OCI-LY1 (cell line): ENCODE measurements around the gene FAM83D.

Source experiments
- H2AFZ ChIP-seq: fragments of 200-600 bp; sonication (generic), shearing (Covaris generic); 2 replicates; pipeline ENCODE4 v1.6.0; 2014; ENCODE audit warnings: antibody characterized with exemption, mild to moderate bottlenecking, low read length
- H3F3A ChIP-seq: fragments of 200-600 bp; sonication (generic), shearing (Covaris generic); 2 replicates; pipeline ENCODE4 v1.6.0; 2014; ENCODE audit warnings: mild to moderate bottlenecking, antibody characterized with exemption, low read length, moderate library complexity; ENCODE audit not compliant: insufficient read depth
- H3K27ac ChIP-seq: fragments of 200-600 bp; sonication (generic); 2 replicates; pipeline ENCODE4 v1.5.1; 2014; ENCODE audit warnings: low read length, mixed run types, mild to moderate bottlenecking, low read depth; ENCODE audit not compliant: poor library complexity, severe bottlenecking
- H3K27me3 ChIP-seq: fragments of 200-600 bp; sonication (generic); 2 replicates; pipeline ENCODE4 v1.6.0; 2014; ENCODE audit warnings: antibody characterized with exemption, mild to moderate bottlenecking, low read length, moderate library complexity; ENCODE audit not compliant: insufficient read depth
- H3K36me3 ChIP-seq: fragments of 200-600 bp; sonication (generic); 2 replicates; pipeline ENCODE4 v1.6.1; 2014; ENCODE audit warnings: mild to moderate bottlenecking, antibody characterized with exemption, low read length, moderate library complexity, mixed read lengths; ENCODE audit not compliant: insufficient read depth
- H3K4me1 ChIP-seq: fragments of 200-600 bp; sonication (generic); 2 replicates; pipeline ENCODE4 v1.5.1; 2014; ENCODE audit warnings: mild to moderate bottlenecking, low read length, moderate library complexity; ENCODE audit not compliant: insufficient read depth, severe bottlenecking
- H3K4me2 ChIP-seq: fragments of 200-600 bp; sonication (generic), shearing (Covaris generic); 2 replicates; pipeline ENCODE4 v1.6.1; 2014; ENCODE audit warnings: low read length
- H3K4me3 ChIP-seq: fragments of 200-600 bp; sonication (generic); 2 replicates; pipeline ENCODE4 v1.5.1; 2014; ENCODE audit warnings: low read length, low read depth, mild to moderate bottlenecking, mixed read lengths; ENCODE audit not compliant: poor library complexity, severe bottlenecking
- H3K79me2 ChIP-seq: fragments of 200-600 bp; shearing (Covaris generic); 2 replicates; pipeline ENCODE4 v1.6.1; 2016; ENCODE audit warnings: mixed run types, low read length, mixed read lengths; ENCODE audit not compliant: insufficient read depth
- H3K9ac ChIP-seq: fragments of 200-600 bp; sonication (generic), shearing (Covaris generic); 2 replicates; pipeline ENCODE4 v1.6.1; 2014; ENCODE audit warnings: mild to moderate bottlenecking, low read length, mixed read lengths
- H3K9me2 ChIP-seq: fragments of 200-600 bp; sonication (generic), shearing (Covaris generic); 2 replicates; pipeline ENCODE4 v1.6.1; 2014; ENCODE audit warnings: low read depth, mild to moderate bottlenecking, low read length, mixed read lengths
- H3K9me3 ChIP-seq: fragments of 200-600 bp; shearing (Covaris generic); 2 replicates; pipeline ENCODE4 v1.6.1; 2014; ENCODE audit warnings: low read length, mixed read lengths
- H4K20me1 ChIP-seq: fragments of 200-600 bp; sonication (generic), shearing (Covaris generic); 2 replicates; pipeline ENCODE4 v1.6.0; 2016; ENCODE audit warnings: mild to moderate bottlenecking, low read length; ENCODE audit not compliant: insufficient read depth
- EZH2 ChIP-seq: fragments of 200-600 bp; sonication (generic), shearing (Covaris generic); IDR thresholded peaks from 2 replicates; pipeline ENCODE4 v1.8.0; 2017; ENCODE audit warnings: borderline replicate concordance, mixed run types, mild to moderate bottlenecking, antibody characterized with exemption, low read length, moderate library complexity, mixed read lengths
- TF ChIP-seq, protein P1 (sequence below): fragments of 200-600 bp; sonication (generic), shearing (Covaris generic); IDR thresholded peaks from 2 replicates; pipeline ENCODE4 v1.5.1; 2017; ENCODE audit warnings: mild to moderate bottlenecking, antibody characterized with exemption, low read length, moderate library complexity, mixed read lengths

Gene FAM83D

DNA sequence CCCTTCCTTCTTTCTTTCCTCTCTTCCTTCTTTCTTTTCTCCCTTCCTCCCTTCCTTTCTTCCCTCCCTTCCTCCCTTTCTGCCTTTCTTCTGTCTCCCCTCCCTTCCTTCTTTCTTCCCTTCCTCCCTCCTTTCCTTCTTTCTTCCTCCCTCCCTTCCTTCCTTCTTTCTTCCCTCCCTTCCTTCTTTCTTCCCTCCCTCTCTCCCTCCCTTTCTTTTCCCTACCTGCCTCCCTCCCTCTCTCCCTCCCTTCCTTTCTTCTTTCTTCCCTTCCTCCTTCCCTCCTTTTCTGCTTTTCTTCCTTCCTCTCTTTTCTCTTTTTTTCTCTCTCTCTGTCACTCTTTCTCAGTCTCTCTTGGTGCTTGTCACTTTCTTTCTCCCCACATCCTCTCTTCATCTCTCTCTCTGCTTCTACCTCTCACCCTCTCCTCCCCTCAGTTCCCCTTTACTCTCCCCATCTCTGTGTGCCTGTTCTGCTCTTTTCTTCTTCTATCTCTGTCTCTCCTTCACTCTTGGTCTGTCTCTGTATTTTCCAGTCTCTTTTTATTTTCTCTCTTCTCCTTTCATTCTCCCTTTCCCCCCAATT, 30.1 kb upstream of the FAM83D start:
- Histone ChIP-seq H2AFZ (no peak overlapping the region), H3K9me2 (no peaks in the 10 kb centered on the region), H4K20me1 (no peaks in the 10 kb centered on the region), H3K9ac (no peak overlapping the region), H3K79me2 (no peaks in the 10 kb centered on the region), H3K4me2 (no peak overlapping the region), H3K27me3 (no peaks in the 10 kb centered on the region), H3K27ac (no peak overlapping the region), H3K4me1 (peaks cover 35% of the 10 kb centered on the region), H3K36me3 (peaks cover 63% of the 10 kb centered on the region), H3K4me3 (no peak overlapping the region), H3F3A (peaks cover 8% of the 10 kb centered on the region), H3K9me3 (no peaks in the 10 kb centered on the region)
- TF ChIP-seq, protein P1, sequence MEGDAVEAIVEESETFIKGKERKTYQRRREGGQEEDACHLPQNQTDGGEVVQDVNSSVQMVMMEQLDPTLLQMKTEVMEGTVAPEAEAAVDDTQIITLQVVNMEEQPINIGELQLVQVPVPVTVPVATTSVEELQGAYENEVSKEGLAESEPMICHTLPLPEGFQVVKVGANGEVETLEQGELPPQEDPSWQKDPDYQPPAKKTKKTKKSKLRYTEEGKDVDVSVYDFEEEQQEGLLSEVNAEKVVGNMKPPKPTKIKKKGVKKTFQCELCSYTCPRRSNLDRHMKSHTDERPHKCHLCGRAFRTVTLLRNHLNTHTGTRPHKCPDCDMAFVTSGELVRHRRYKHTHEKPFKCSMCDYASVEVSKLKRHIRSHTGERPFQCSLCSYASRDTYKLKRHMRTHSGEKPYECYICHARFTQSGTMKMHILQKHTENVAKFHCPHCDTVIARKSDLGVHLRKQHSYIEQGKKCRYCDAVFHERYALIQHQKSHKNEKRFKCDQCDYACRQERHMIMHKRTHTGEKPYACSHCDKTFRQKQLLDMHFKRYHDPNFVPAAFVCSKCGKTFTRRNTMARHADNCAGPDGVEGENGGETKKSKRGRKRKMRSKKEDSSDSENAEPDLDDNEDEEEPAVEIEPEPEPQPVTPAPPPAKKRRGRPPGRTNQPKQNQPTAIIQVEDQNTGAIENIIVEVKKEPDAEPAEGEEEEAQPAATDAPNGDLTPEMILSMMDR = no peak
- TF ChIP-seq EZH2 = no peak

DNA sequence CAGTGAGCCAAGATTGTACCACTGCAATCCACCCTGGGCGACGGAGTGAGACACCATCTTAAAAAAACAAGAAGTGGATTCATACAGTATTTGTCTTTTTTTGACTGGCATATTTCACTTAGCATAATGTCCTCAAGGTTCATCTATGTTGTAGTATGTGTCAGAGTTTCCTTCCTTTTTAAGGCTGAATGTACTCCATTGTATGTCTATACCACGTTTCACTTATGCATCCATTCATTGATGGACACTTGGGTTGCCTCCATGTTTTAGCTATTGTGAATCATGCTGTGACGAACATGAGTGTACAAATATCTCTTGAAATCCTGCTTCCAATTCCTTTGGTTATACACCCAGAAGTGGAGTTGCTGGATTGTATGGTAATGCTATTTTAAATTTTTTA, 28.9 kb upstream of the FAM83D start:
- Histone ChIP-seq H3K4me3 (no peak overlapping the region), H3K9ac (no peak overlapping the region), H3K27me3 (no peaks in the 10 kb centered on the region), H3K36me3 (peaks cover 74% of the 10 kb centered on the region), H3K9me2 (no peaks in the 10 kb centered on the region), H2AFZ (no peak overlapping the region), H3K4me1 (peaks cover 24% of the 10 kb centered on the region), H4K20me1 (no peaks in the 10 kb centered on the region), H3K27ac (no peak overlapping the region), H3F3A (peaks cover 8% of the 10 kb centered on the region), H3K9me3 (no peaks in the 10 kb centered on the region), H3K79me2 (no peaks in the 10 kb centered on the region), H3K4me2 (no peak overlapping the region)
- TF ChIP-seq EZH2 = no peak
- TF ChIP-seq, protein P1 = no peak

DNA sequence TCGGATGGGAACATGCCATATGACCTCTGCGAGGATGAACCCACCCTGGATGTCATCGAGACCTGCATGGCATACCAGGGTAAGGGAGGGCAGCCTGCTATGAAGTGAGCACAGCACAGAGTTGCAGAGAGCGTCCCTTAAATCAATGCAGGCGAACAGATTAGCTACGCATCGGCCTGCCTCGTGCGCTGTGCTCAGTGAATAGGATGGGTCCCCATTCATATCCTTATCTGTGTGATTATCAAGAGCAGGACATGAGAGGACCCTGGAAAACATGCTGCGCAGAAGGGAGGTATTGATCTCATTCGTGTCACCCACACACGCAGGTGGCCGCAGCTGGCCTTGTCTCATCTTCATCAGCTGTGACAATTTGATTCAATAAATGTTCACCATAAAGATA, 25.6 kb upstream of the FAM83D start:
- no peak for TF ChIP-seq EZH2
- TF ChIP-seq, protein P1 = no peak
- no peaks in the 10 kb centered on the region for H3K27me3 ChIP-seq
- H3K9ac ChIP-seq = no peak overlapping the region
- H3K9me3 ChIP-seq = no peaks in the 10 kb centered on the region
- H3K4me3 ChIP-seq = no peak overlapping the region
- no peaks in the 10 kb centered on the region for H3K79me2 ChIP-seq
- H3K27ac ChIP-seq = no peak overlapping the region
- H3F3A ChIP-seq = no peaks in the 10 kb centered on the region
- H3K4me2 ChIP-seq = no peak overlapping the region
- peaks cover 92% of the 10 kb centered on the region for H3K36me3 ChIP-seq
- H3K9me2 ChIP-seq = no peaks in the 10 kb centered on the region
- H4K20me1 ChIP-seq = no peaks in the 10 kb centered on the region
- no peaks in the 10 kb centered on the region for H3K4me1 ChIP-seq
- no peak overlapping the region for H2AFZ ChIP-seq
